SU-DHL-6 (cell line): Measurements from ENCODE around the gene STK11.

ENCODE experiments used
- CTCF ChIP-seq: fragments of 200-600 bp; sonication (generic); IDR thresholded peaks from one replicate; pipeline ENCODE4 v1.5.1; 2017; ENCODE audit warnings: antibody characterized with exemption, mild to moderate bottlenecking, low read length, moderate library complexity; ENCODE audit not compliant: insufficient read depth, poor library complexity, severe bottlenecking
- EZH2phosphoT487 ChIP-seq: fragments of 200-600 bp; sonication (generic), shearing (Covaris generic); conservative IDR thresholded peaks from 2 replicates; pipeline ENCODE4 v1.6.1; 2018; ENCODE audit warnings: mild to moderate bottlenecking, antibody characterized with exemption, low read length, moderate library complexity, mixed read lengths

- TF ChIP-seq CTCF (peak; percentile 96), EZH2phosphoT487 (no peak)
Observed at GRCh38 chr19:1266916-1267476, 61.4 kb downstream of the STK11 start.
